K562 (cell line): ENCODE measurements around the gene DOK3.

Experiments
- CCNT2 ChIP-seq: IDR thresholded peaks from 2 replicates; pipeline ENCODE4 v1.6.1; 2011; ENCODE audit warnings: borderline replicate concordance, low read depth, mild to moderate bottlenecking, moderate library complexity, mixed read lengths, low read length; ENCODE audit not compliant: insufficient read length; ENCODE audit errors: extremely low read depth
- ELF1 ChIP-seq: fragments of 200-800 bp; sonication (Bioruptor generic); IDR thresholded peaks from 2 replicates; pipeline ENCODE4 v1.6.1; 2016; ENCODE audit warnings: missing genetic modification characterization, missing compliant biosample characterization

GRCh38 chr5:177547736-177548135, 38.1 kb upstream of the DOK3 start:
- TF ChIP-seq CCNT2 = no peak
- no peak for TF ChIP-seq ELF1 (tag)
